ENCODE results near the gene SLC10A4.

DNA sequence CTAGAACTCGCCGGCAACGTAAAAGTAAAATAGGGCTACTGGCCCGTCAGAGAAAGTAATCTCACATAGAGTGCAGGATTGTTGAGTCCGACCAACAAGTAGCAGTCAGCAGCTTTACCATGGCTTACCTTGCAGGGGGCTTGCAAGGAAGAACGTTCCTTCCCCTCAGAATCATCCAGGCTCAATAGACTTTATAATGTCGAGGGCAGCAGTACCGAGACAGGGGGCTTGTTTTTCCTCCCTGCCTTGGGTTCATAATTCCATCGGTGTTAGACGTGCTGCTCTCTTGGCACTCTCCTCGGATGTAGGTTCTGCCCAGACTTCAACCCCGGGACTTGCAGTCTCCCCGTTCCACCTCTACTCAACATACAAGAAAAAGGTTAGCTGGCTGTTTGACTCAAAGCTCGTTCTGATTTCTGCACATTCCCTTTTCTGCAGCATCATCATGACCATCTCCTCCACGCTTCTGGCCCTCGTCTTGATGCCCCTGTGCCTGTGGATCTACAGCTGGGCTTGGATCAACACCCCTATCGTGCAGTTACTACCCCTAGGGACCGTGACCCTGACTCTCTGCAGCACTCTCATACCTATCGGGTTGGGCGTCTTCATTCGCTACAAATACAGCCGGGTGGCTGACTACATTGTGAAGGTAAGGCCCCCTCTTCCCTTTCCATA lies 1.5 kb downstream of the SLC10A4 start:
- TF ChIP-seq, protein P1, sequence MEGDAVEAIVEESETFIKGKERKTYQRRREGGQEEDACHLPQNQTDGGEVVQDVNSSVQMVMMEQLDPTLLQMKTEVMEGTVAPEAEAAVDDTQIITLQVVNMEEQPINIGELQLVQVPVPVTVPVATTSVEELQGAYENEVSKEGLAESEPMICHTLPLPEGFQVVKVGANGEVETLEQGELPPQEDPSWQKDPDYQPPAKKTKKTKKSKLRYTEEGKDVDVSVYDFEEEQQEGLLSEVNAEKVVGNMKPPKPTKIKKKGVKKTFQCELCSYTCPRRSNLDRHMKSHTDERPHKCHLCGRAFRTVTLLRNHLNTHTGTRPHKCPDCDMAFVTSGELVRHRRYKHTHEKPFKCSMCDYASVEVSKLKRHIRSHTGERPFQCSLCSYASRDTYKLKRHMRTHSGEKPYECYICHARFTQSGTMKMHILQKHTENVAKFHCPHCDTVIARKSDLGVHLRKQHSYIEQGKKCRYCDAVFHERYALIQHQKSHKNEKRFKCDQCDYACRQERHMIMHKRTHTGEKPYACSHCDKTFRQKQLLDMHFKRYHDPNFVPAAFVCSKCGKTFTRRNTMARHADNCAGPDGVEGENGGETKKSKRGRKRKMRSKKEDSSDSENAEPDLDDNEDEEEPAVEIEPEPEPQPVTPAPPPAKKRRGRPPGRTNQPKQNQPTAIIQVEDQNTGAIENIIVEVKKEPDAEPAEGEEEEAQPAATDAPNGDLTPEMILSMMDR (IDR thresholded peaks at IDR 0.05), result no peak
- TF ChIP-seq POLR2A (IDR thresholded peaks at IDR 0.05) (no peak), POLR2AphosphoS5 (IDR thresholded peaks at IDR 0.05; ENCODE audit: insufficient read depth in 1 of 2, low read depth in 1 of 2) (no peak)

Measured in vagina (tissue), 2 donors.